ENCODE data around the gene ARID5B.

DNA sequence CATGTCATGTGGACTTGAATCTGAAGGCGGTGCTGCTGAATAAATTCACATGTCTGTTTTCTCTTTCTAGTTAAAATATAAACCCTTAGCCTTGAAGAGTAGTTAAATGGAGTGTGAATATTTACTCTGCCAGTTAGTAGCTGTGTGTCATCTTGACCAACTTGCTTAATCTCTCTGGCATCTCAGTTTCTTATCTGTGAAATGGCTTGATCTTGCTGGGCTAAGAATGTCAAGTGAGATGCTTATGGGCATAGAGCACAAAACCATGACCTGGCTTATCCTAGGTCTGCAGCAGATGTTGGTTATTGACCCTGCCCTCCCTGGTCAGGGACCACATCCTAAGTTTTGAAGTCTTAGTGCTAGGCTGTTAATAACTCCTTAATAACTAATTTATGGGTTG lies 16.6 kb downstream of the ARID5B start:
- no peak for TF ChIP-seq YY1 (IDR thresholded peaks at IDR 0.05; ENCODE audit: insufficient read depth, insufficient read length)
- no peak for TF ChIP-seq ZNF274 (IDR thresholded peaks at IDR 0.05; ENCODE audit: low read depth, low read length)
- TF ChIP-seq SUZ12 (IDR thresholded peaks at IDR 0.05; ENCODE audit: extremely low read depth, insufficient read depth, insufficient read length) = no peak

All from NT2/D1 (cell line).